Embryonic facial prominence (tissue), 1 donor: ENCODE results near the gene ASCL4.

Source experiments
- DNase-seq: peaks from one replicate; pipeline ENCODE4 v3.0.0-alpha.2; 2016; ENCODE audit errors: extremely low spot score

The ASCL4 gene

DNA sequence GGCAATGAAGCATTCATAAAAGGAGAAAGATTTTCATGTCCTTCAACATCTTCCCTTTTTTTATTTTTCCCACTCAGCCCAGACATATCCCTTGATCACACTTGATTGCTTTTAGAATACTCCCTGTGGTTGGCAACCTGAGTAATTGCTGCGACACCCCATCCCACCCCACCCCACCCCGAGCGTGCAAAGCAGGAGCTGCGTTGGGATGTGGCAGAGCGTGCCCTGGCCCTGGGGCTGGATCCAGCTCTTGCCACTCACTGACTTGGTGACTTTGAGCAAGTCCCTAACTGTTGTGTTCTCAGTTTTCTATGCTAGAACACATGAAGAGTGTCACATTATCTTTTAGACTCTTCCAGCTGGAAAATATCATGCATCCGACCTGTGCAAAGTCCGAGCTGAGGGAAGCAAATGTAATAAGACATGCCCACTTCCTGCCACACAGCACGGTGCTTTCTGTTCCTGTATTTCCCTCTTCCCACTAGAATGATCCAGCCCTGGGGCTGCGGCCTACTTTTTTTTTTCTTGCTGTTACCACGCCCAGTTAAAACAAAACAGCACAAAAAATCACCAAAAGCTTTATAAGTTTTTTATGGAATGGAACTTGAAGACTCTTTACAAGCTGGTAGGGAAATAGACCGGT, 4.0 kb downstream of the ASCL4 start:
- no peak for DNase-seq

DNA sequence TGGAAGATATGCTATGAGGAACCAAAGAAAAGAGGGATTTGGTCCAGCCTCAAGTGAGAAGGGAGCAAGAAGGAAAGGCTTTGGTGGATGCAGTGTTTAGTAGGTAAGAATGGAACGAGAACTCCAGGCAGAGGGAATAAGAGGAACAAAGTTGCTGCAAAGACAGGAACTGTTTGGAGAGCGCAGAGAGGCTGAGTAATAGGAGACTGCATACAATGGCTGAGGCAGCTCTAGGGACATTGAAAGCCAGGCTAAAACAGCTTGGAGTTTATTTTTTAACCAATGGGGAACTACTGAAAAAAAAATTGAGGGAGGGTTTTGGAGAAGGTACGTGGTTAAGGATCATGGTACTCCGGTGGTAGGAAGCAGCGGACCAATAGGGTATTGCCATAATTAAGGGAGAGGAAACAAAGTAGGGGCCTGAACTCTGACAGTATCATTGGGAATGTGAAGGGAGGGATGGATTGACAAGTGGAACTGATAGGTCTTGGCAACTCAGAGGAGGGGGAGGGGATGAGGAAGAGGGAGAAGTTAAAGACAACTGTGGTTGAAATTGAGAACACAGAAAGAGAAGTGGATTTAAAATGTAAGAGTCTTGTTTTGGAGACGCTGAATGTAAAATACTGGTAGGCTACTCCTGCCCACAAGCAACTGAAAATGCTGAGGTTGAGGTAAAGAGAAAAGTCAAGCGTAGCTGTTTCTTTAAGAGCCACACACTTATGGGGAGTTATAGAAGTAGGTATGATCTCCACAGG, 4.8 kb downstream of the ASCL4 start:
- no peak for DNase-seq

DNA sequence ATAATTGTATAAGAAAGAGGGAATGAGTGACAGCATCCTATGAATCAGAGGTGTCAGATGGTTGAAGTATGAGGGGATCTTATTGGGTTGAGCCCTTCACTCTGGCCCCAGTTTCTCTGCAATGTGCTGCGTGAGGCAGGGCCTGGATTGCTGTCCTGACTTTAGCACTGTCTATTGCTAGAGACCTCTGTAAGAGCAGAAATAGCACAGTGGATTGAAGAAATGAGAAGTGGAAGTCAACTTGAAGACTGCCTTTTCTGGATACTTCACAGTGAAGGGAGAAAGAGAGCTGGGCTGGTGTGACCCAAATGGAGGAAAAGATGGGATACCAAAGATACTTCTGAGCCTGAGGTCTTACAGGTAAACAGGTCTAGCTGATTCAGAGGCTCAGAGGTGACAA, 5.8 kb downstream of the ASCL4 start:
- DNase-seq: no peak

DNA sequence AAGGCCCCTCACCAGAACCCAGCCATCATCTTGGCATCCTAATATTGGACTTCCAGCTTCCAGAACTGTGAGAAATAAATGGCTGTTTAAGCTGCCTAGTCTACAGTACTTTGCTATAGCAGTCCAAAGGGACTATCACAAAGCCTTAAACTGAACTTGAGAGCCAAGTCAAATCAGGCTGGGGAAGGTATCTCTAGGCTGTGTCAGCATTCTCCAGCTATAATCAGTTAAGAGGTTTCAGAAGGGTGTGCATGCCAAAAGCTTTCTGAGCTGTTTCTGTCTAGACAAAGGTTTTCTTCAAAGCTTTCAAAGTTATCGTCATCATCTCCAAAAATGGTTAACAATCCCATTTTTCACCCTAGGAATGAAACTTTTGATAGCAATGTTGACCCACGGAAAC, 7.6 kb downstream of the ASCL4 start:
- DNase-seq: no peak

DNA sequence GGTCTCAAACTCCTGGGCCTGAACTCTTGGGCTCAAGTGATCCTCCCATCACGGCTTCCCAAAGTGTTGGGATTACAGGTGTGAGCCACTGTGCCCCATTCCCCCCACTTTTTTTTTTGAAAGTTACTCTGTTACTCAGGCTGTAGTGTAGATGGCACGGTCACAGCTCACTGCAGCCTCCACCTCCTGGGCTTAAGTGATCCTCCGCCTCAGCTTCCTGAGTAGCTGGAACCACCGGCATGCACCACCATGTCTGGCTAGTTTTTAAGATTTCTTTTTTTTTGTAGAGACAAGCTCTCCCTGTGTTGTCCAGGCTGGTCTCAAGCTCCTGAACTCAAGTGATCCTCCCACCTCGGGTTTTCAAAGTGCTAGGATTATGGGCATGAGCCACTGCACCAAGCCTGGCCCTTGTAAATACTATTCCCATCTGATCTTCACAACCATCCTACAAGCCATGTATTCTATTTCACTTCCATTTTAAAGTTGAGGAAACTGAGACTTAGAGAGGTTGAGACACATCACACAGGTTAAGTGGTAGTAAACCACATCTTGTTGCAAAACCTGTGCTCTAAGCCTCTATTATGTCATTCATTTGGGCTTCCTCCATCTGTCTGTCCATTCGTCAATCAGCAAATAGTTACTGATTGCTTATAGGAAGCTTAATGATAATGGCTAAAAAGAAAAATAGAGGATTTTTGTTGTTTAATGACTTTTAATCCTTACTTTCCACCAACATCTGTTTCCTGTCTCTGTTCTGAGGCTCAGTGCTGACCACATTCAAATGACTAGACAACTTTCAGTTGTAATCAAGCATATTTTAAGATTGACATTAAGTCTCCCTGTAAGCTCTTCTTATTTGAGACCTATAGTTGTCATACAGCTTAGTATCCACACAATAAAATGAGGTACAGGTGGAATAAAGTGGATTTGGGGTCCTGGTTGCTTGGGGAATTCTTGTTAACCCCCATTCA, 9.2 kb downstream of the ASCL4 start:
- no peak for DNase-seq

DNA sequence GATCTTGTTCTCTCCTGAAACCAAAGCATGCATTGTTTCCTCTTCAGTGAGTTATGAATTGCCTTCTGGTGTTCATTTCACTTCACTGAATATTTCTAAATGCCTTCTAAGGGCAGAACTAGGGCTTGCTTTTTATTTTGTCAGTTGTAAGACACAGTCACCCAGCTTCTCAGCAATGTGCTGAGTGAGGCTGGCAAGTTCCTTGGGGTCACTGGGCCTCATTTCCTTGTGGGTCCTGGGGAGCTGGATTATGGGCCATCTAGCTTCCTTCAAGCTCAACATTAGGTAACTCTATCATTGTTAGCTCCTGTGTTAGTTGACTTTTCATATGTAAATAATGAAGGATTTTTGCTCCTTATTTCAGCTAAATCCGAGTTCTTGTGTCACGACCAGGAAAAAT, 13.8 kb downstream of the ASCL4 start:
- DNase-seq: no peak

DNA sequence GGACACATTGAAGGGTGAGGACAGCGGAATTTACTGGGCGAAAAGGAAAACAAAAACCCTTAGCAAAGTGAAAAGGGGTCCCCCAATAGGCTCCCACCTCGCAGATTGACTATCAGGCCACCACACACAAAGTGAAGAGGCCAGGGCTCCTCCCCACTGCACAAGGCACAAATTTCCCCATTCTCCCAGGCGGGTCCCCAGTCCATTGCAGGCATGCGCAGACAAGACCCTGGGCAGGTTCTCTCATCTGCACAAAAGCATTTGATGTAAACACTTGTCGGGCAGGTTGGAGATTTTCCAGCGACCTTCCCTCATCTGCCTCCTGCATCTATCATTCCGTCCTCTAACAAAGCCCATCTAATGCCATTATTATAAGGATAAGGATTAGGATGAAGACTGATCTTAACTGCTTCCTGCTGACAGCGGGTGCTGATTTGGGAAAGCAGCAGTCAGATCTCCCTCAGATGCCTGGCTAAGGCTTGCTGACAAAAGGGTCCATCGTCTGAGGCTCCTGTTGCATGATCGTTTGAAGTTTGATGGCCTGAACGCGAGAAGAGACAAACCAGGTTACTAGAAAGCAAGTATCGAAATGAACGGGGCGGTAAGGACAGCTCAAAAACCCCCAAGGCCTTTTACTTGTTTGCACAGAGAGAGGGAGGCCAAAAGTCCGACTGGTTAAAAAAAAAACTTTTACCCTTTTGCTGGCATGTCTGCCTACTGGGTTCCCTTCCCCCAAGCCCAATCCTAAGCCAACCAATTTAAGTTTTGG, 14.4 kb downstream of the ASCL4 start:
- no peak for DNase-seq

DNA sequence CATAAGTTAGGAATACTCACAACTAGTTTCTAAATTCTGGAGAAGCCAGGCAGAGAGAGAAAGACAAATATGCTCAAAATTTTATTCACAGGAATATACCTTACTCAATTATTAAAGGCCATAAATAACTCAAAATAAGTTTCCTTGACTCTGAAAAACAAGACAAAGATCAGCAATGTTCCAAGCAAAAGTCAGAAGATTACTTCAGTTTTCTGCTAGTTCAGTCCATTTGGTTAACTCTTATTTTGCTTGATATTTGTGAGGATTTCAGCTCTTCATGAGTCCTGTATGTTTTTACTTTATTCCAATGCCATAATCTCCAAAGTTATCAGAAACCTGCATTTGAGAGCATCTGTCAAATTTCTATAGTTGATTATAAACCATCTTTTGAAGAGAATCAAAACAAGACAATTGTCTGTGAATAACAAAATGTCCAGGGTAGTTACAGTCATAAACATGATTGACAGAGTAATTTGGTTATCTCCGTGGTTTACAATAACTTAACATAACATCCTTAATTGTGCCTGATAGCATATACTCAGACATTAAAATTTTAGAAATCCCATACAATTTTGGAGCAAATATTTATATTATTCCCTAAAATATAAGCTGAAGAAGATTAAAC, 17.1 kb downstream of the ASCL4 start:
- no peak for DNase-seq

DNA sequence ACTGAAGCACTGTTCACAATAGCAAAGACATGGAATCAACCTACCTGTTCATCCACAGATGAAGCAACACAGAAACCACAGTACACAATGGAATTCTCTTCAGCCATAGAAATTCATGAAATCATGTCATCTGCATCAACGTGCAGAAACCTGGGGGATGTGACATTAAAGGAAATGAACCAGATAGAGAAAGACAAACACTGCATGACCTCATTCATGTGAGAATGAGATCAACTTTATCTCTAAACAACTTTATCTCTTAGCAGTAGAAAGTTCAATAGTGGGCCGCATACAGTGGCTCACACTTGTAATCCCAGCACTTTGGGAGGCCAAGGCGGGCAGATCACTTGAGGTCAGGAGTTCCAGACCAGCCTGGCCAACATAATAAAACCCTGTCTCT, 19.9 kb downstream of the ASCL4 start:
- no peak for DNase-seq

DNA sequence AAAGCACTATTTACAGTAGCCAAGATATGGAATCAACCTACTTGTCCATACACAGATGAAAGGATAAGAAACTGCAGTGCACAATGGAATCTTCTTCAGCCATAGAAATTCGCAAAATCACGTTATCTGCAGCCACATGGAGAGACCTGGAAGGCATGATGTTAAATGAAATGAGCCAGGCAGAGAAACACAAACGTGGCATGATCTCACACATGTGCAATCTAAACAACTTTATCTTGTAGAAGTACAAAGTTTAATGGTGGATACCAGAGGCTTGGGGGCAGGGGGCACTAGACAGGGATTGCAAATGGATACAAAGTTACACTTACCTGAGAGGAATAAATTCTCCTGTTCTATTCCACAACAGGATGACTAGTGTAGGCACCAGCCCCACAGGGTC, 24.1 kb downstream of the ASCL4 start:
- no peak for DNase-seq

DNA sequence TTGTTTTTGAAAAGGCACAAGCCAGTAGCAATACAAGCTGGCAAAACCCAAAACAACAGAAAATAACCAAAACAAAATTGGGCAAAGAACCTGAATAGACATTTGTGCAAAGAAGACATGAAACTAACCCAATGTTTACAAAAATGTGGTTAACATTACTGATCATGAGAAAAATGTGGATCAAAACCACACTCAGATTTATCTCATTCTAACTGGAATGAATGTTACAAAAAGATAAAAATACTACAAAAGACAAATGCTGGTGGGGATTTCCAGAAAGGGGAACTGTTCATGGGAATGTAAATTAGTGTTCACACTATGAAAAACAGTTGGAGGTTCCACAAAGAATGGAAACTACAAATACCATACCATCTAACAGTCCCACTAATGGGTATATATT, 26.6 kb downstream of the ASCL4 start:
- no peak for DNase-seq

DNA sequence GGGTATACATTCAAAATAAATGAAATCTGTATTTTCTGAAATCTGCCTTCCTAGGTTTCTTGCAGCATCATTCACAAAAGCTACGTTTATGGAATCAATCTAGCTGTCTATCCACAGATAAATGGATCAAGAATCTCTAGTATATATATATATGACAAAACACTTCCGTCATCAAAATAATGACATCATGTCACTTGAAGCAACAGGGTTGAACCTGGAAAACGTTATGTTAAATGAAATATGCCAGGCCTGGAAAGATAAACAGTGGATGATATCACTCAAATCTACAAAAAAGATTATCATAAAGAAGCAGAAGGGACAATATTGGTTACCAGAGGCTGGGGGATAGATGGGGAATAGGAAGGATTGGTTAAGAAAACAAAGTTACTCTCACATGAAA, 28.6 kb downstream of the ASCL4 start:
- no peak for DNase-seq

DNA sequence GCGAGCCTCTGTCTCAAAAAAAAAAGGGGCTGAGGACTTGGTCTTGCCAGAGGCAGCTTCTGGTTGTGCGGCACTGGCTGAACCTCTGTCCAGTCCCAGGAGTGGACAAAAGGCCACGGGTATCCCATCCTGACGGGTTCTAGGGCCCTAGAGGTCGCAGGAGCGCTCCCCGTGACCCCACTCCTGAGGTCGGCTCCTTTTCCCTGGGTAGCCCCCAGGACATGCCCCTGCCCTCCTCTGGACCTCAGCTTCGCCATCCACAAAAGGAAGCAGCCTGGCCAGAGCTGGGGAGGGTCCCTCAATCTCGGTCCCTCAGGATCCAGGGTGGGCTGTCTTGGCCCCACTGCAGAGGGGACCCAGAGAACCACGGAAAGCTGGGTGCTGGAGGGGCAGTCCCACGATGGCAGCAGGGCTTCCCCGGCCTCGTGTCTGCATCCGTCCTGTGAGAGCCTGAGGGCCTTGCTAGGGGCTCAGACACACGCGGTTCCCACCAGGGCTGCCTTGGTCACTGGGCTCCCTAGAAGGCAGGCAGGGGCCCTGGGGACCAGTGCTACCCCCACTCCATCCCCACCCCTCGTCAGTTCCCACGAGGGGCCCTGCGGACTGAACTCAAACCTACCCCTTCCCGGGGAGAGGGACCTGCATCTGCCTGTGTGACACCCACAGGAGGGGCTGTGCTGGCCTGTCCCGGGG, 31.1 kb downstream of the ASCL4 start:
- no peak for DNase-seq

DNA sequence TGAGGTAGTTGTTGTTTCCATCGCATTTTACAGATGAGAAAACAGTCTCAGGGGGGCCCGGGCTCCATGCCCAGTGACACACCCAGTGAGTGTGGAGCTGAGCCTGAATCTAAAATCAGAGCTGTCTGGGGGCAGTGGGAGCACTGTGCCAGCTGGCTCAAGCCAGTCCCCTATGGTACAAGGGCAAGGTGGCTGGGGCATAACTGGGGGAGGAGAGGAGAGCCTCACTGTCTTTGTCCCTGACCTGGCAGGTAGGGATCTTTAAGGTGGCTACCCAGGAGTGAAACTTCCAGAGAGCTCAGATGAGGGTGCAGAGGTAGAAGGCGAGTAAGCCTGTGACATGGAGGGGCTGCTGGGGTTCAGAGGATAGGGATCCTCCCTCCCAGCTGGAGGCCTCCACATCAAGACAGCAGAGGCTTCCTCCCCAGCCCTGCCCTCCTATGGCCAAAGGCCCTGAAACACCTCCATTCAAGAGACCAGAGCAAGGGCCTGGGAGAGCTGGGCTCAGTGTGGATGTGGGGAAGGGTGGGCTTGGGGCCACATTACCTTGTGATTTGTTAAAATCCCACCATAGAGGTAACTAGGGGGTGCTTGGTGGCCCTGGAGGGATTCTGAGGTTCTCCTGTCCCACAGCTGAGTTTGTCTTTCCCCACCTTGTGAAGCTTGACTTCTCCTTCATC, 33.1 kb downstream of the ASCL4 start:
- no peak for DNase-seq

DNA sequence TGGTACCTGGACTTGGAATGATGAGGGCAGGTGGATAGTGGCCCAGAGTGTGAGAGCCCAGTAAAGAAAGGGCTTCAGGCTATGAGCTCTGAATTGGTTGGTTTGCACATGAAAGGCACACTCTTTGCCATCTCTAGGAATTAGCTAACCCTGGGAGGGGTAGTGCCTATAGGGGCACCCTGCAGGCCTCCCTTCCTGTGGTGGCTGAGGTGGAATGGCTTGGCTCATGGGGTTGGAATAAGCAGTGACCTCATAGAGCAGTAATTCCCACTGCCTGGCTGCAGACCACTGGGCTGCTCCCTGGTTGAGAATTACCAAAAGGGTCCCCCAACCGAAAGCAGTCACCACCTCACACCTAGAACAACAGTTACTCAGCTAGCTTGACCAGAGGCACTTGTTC, 42.7 kb downstream of the ASCL4 start:
- no peak for DNase-seq

DNA sequence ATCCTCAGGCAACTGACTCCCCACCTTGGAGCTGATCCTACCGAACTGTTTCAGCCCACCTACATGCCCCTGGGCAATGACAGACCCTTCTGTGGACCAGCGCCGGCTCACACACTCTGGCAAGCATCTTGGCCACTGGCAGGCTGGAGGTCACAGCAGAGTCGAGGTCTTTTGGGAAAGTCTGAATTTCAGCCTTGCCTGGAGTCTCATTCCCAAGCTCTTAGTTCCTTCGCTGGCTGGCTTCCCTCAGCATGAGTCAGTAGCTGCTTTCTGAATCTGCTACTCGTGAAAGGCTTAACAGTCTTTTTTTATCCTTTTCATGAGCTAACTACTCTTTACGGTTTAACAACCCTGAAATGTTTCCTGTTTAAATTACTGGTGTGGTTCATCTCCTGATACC, 44.5 kb downstream of the ASCL4 start:
- no peak for DNase-seq

DNA sequence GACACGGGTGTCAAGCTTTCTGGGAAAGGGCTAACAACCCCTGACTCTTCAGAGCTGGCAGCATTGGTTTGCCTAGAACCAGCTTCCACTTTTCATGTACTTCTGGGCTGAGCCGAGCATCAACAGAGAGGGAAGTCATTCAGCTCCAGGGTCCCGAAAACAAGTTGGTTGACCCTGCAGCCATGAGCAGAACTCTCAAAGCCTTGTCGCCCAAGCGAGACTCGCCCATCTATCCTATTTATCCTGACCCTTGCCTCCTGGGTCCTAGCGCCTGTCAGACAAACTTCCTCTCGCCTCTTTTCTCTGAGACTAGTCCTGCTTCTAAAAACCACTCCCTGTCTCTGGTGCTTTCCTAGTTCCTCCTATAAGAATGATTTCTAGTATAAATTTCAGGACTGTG, 47.9 kb downstream of the ASCL4 start:
- DNase-seq: no peak
